Right lobe of liver (tissue), 4 donors: ENCODE data around the gene CKM.

ENCODE experiments used
- CTCF ChIP-seq, 4 donors: fragments of 200-600 bp in 3 of 4; fragments of 450-650 bp in 1 of 4; IDR thresholded peaks; one replicate each; pipeline versions ENCODE4 v1.5.1 to v1.8.0; 2016 to 2022; ENCODE audit warnings: antibody characterized with exemption in 4 of 4, mild to moderate bottlenecking in 2 of 4
- POLR2A ChIP-seq: fragments of 450-650 bp; IDR thresholded peaks from one replicate; pipeline ENCODE4 v1.6.1; 2017; ENCODE audit warnings: antibody characterized with exemption, mild to moderate bottlenecking
- donor health status: DM: no; HTN: no; CAD: no.
- donor health status: DM: no; HTN: no; CAD: no.
- donor health status: DM: no; HTN: yes; CAD: no.

- no peak for TF ChIP-seq CTCF (IDR thresholded peaks at IDR 0.05)
- no peak for TF ChIP-seq POLR2A
These were observed 17.0 kb upstream of the CKM start for GRCh38 chr19:45339629-45340028.
